Subcutaneous adipose tissue (tissue), 4 donors: ENCODE data around the gene TMEM156. TPM values are rescaled to one million over a fixed set of nuclear protein-coding genes. Genes with fewer than 3 reads are reported as not detected.

Experiments used
- CTCF ChIP-seq: fragments of 450-650 bp; IDR thresholded peaks from one replicate; pipeline ENCODE4 v1.5.1; 2016; ENCODE audit warnings: low read depth, mild to moderate bottlenecking, control low read depth, antibody characterized with exemption, moderate library complexity
- total RNA-seq, 4 donors: library from RNA; depleted of rRNA; stranded (reverse); fragments of >200 nt; gene quantifications; one replicate each; pipeline ENCODE4 v1.1.0, GENCODE V29; 2016

TMEM156 gene, protein sequence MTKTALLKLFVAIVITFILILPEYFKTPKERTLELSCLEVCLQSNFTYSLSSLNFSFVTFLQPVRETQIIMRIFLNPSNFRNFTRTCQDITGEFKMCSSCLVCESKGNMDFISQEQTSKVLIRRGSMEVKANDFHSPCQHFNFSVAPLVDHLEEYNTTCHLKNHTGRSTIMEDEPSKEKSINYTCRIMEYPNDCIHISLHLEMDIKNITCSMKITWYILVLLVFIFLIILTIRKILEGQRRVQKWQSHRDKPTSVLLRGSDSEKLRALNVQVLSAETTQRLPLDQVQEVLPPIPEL
- 1 to 10 TPM in 1 of 4 donors, under 1 TPM in 1, not detected in 2; 0.49 to 1.0 TPM for total RNA-seq

- TF ChIP-seq CTCF, result no peak
Observed at GRCh38 chr4:39032218-39033085, at the start of gene TMEM156. Gene TMEM156, minus strand, starts transcription at chr4:39032409. Its CDS starts 96 bp downstream, at chr4:39032313.

- no peak for TF ChIP-seq CTCF
Observed at GRCh38 chr4:39078829-39079228, 46.6 kb upstream of the TMEM156 start.

DNA sequence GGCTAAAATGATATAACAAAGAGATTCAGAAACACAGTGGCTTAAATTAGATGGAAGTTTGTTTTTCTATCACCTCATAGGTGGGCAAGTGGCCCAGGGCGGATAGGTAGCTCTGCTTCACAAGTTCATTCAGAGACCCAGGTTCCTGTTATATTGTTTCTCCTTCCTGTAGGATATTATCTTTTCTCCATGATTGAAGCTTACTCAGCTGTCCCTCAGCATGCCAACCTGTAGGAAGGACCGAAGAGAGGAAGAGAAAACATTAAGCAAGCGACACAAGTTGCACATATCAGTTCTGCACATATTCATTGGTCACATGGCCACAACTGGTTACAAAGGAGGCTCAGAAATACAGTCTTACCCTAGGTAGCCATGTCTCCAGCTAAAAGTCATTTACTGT lies 36.7 kb upstream of the TMEM156 start:
- no peak for TF ChIP-seq CTCF

- no peak for TF ChIP-seq CTCF
Observed at GRCh38 chr4:39067451-39067850, 35.2 kb upstream of the TMEM156 start.

DNA sequence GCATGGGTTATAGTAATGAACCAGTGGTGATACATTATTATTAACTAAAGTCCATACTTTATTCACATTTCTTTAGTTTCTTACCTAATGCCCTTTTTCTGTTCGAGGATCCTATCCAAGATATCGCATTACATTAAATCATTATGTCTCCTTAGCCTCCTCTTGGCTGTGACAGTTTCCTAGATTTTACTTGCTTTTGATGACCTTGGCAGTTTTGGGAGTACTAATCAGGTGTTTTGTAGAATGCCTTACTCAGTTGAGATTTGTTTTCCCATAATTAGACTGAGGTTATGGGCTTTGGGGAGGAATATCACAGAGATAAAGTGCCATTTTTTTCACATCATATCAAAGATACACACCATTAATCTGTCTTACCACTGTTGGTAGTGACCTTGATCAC lies 34.8 kb upstream of the TMEM156 start:
- no peak for TF ChIP-seq CTCF

- TF ChIP-seq CTCF, result no peak
Observed at GRCh38 chr4:39066371-39066770, 34.2 kb upstream of the TMEM156 start.

DNA sequence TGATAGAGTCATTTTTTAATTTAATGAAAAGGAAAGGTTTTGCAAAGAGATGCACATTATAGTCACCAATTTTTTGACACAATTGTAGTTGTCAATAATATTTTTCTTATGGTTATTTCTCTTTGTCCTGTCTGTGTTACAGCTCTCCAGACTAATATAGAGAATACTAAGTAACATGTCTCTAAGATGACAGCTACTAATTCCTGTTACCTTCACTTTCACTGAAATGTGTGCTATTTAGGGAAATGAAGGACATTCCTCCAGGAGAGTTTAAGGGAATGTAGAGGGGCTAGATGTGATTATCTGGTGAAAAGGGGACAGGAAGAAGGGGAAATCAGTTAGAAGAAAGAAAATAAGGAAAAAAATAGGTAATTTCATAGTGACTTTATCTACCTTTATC lies 31.2 kb upstream of the TMEM156 start:
- no peak for TF ChIP-seq CTCF
